SU-DHL-6 (cell line): Measurements from ENCODE around the gene RAD51B.

Experiments used
- H2AFZ ChIP-seq: fragments of 200-600 bp; sonication (generic); 2 replicates; pipeline ENCODE4 v1.6.1; 2014; ENCODE audit warnings: low read depth, mild to moderate bottlenecking, moderate library complexity, mixed read lengths, antibody characterized with exemption, low read length; ENCODE audit not compliant: severe bottlenecking
- H3F3A ChIP-seq: fragments of 200-600 bp; shearing (Covaris generic); 2 replicates; pipeline ENCODE4 v1.6.0; 2016; ENCODE audit warnings: antibody characterized with exemption, mild to moderate bottlenecking; ENCODE audit not compliant: insufficient read depth
- H3K27ac ChIP-seq: fragments of 200-600 bp; sonication (generic); 2 replicates; pipeline ENCODE4 v1.5.1; 2016; ENCODE audit warnings: low read depth, mild to moderate bottlenecking, low read length, moderate library complexity, mixed read lengths
- H3K27me3 ChIP-seq: fragments of 200-600 bp; sonication (generic), shearing (Covaris generic); 2 replicates; pipeline ENCODE4 v1.6.0; 2014; ENCODE audit warnings: mild to moderate bottlenecking, low read length
- H3K36me3 ChIP-seq: fragments of 200-600 bp; sonication (generic); 2 replicates; pipeline ENCODE4 v1.6.1; 2014; ENCODE audit warnings: mild to moderate bottlenecking, low read length, mixed read lengths
- H3K4me2 ChIP-seq: fragments of 300-600, 200-600 bp; shearing (Covaris generic), sonication (generic); 2 replicates; pipeline ENCODE4 v1.6.0; 2014; ENCODE audit warnings: low read length, low read depth, mild to moderate bottlenecking; ENCODE audit not compliant: poor library complexity, severe bottlenecking
- H3K4me3 ChIP-seq: fragments of 200-600 bp; sonication (generic); 2 replicates; pipeline ENCODE4 v1.5.1; 2014; ENCODE audit warnings: antibody characterized with exemption, low read length, mild to moderate bottlenecking, mixed read lengths; ENCODE audit not compliant: insufficient read depth, poor library complexity, severe bottlenecking
- H3K79me2 ChIP-seq: fragments of 200-600 bp; sonication (generic); 2 replicates; pipeline ENCODE4 v1.6.1; 2014; ENCODE audit warnings: mild to moderate bottlenecking, low read length, moderate library complexity; ENCODE audit not compliant: insufficient read depth
- H3K9ac ChIP-seq: fragments of 200-600 bp; sonication (generic); 2 replicates; pipeline ENCODE4 v1.7.0; 2014; ENCODE audit warnings: mild to moderate bottlenecking, low read length
- H3K9me2 ChIP-seq: fragments of 200-600 bp; sonication (generic); replicated peaks from 2 replicates; pipeline ENCODE4 v1.6.1; 2014; ENCODE audit warnings: low read length; ENCODE audit not compliant: insufficient read depth
- H3K9me3 ChIP-seq: fragments of 200-600 bp; sonication (generic); 2 replicates; pipeline ENCODE4 v1.6.1; 2014; ENCODE audit warnings: low read length, mixed read lengths; ENCODE audit not compliant: insufficient read depth
- H4K20me1 ChIP-seq: fragments of 200-600 bp; sonication (generic); 2 replicates; pipeline ENCODE4 v1.6.1; 2014; ENCODE audit warnings: low read depth, mild to moderate bottlenecking, antibody characterized with exemption, low read length, moderate library complexity, mixed read lengths
- CTCF ChIP-seq: fragments of 200-600 bp; sonication (generic); IDR thresholded peaks from one replicate; pipeline ENCODE4 v1.5.1; 2017; ENCODE audit warnings: antibody characterized with exemption, mild to moderate bottlenecking, low read length, moderate library complexity; ENCODE audit not compliant: insufficient read depth, poor library complexity, severe bottlenecking
- EZH2phosphoT487 ChIP-seq: fragments of 200-600 bp; sonication (generic), shearing (Covaris generic); conservative IDR thresholded peaks from 2 replicates; pipeline ENCODE4 v1.6.1; 2018; ENCODE audit warnings: mild to moderate bottlenecking, antibody characterized with exemption, low read length, moderate library complexity, mixed read lengths

The RAD51B gene

GRCh38 chr14:68705741-68706283, 886.2 kb downstream of the RAD51B start:
- no peaks in the 10 kb centered on the region for H3K27me3 ChIP-seq
- no peak overlapping the region for H3K4me2 ChIP-seq
- H3K9me3 ChIP-seq, result no peaks in the 10 kb centered on the region
- H3K79me2 ChIP-seq, result no peaks in the 10 kb centered on the region
- H3K36me3 ChIP-seq, result no peaks in the 10 kb centered on the region
- TF ChIP-seq CTCF (no peak), EZH2phosphoT487 (no peak)
- no peak overlapping the region for H3K9ac ChIP-seq
- no peak overlapping the region for H3K27ac ChIP-seq
- no peak overlapping the region for H2AFZ ChIP-seq
- no peak overlapping the region for H3K4me3 ChIP-seq
- no peaks in the 10 kb centered on the region for H3K9me2 ChIP-seq
- H3F3A ChIP-seq, result no peaks in the 10 kb centered on the region
- no peaks in the 10 kb centered on the region for H4K20me1 ChIP-seq

- H3K27me3 ChIP-seq, result no peaks in the 10 kb centered on the region
- H3K9ac ChIP-seq, result no peak overlapping the region
- no peaks in the 10 kb centered on the region for H3F3A ChIP-seq
- no peak overlapping the region for H3K4me2 ChIP-seq
- H3K4me3 ChIP-seq, result no peak overlapping the region
- no peaks in the 10 kb centered on the region for H3K36me3 ChIP-seq
- no peaks in the 10 kb centered on the region for H3K9me2 ChIP-seq
- H3K79me2 ChIP-seq, result no peaks in the 10 kb centered on the region
- H4K20me1 ChIP-seq, result no peaks in the 10 kb centered on the region
- no peak overlapping the region for H2AFZ ChIP-seq
- no peaks in the 10 kb centered on the region for H3K9me3 ChIP-seq
- TF ChIP-seq CTCF (no peak), EZH2phosphoT487 (no peak)
- no peak overlapping the region for H3K27ac ChIP-seq
Measured at GRCh38 chr14:68707482-68707881, 887.9 kb downstream of the RAD51B start.

GRCh38 chr14:68708343-68708742, 888.8 kb downstream of the RAD51B start:
- TF ChIP-seq EZH2phosphoT487, result no peak
- no peak for TF ChIP-seq CTCF
- H3K27ac ChIP-seq, result no peak overlapping the region
- H3K9me2 ChIP-seq, result no peaks in the 10 kb centered on the region
- no peaks in the 10 kb centered on the region for H3K79me2 ChIP-seq
- no peaks in the 10 kb centered on the region for H3K36me3 ChIP-seq
- H4K20me1 ChIP-seq, result no peaks in the 10 kb centered on the region
- no peak overlapping the region for H2AFZ ChIP-seq
- no peak overlapping the region for H3K4me3 ChIP-seq
- no peaks in the 10 kb centered on the region for H3F3A ChIP-seq
- no peaks in the 10 kb centered on the region for H3K27me3 ChIP-seq
- no peak overlapping the region for H3K4me2 ChIP-seq
- H3K9ac ChIP-seq, result no peak overlapping the region
- H3K9me3 ChIP-seq, result no peaks in the 10 kb centered on the region

- H3F3A ChIP-seq, result no peaks in the 10 kb centered on the region
- no peaks in the 10 kb centered on the region for H3K9me3 ChIP-seq
- no peak overlapping the region for H3K9ac ChIP-seq
- H3K36me3 ChIP-seq, result no peaks in the 10 kb centered on the region
- H3K4me3 ChIP-seq, result no peak overlapping the region
- H3K4me2 ChIP-seq, result no peak overlapping the region
- H3K79me2 ChIP-seq, result no peaks in the 10 kb centered on the region
- no peak for TF ChIP-seq EZH2phosphoT487
- no peak for TF ChIP-seq CTCF
- H2AFZ ChIP-seq, result no peak overlapping the region
- H3K9me2 ChIP-seq, result no peaks in the 10 kb centered on the region
- no peaks in the 10 kb centered on the region for H3K27me3 ChIP-seq
- H3K27ac ChIP-seq, result no peak overlapping the region
- no peaks in the 10 kb centered on the region for H4K20me1 ChIP-seq
Measured at GRCh38 chr14:68709007-68709406, 889.4 kb downstream of the RAD51B start.
